Lower lobe of right lung (tissue), 2 donors: ENCODE data around the gene PRMT1. TPM values are rescaled to one million over a fixed set of nuclear protein-coding genes. Genes with fewer than 3 reads are reported as not detected.

Experiments used
- ATAC-seq, 2 donors: fragments of 200-7000 bp; cut with Tn5 transposase; one replicate each; pipeline ENCODE4 v1.9.1; 2020 to 2022; ENCODE audit warnings: mild to moderate bottlenecking in 2 of 2, moderate library complexity in 2 of 2
- DNase-seq: peaks from one replicate; pipeline ENCODE4 v3.0.0-alpha.2; 2020
- H3K27ac ChIP-seq: fragments of 200-600 bp; one replicate; pipeline ENCODE4 v1.8.0; 2022
- H3K27me3 ChIP-seq: fragments of 200-600 bp; one replicate; pipeline ENCODE4 v1.8.0; 2022; ENCODE audit warnings: low read depth
- H3K36me3 ChIP-seq: fragments of 200-600 bp; one replicate; pipeline ENCODE4 v1.8.0; 2022; ENCODE audit warnings: mild to moderate bottlenecking
- H3K4me1 ChIP-seq: fragments of 200-600 bp; one replicate; pipeline ENCODE4 v1.8.0; 2022
- H3K4me3 ChIP-seq: fragments of 200-600 bp; one replicate; pipeline ENCODE4 v1.8.0; 2022; ENCODE audit warnings: mild to moderate bottlenecking
- H3K9me3 ChIP-seq: fragments of 200-600 bp; one replicate; pipeline ENCODE4 v1.8.0; 2022
- intact Hi-C: fragments of 100-400 bp; cut with DNase I; formaldehyde crosslinking; loops from one replicate; pipeline ENCODE4 v1.11.0; 2022
- total RNA-seq: library from RNA; stranded (reverse); fragmentation: NEBNext Ultra II Directional; extraction: Animal tissue kit (Norgen Biotek cat#: 25700); gene quantifications from one replicate; pipeline ENCODE4 v1.2.1, GENCODE V29; 2021
- TF ChIP-seq, protein P1 (sequence below): fragments of 200-600 bp; IDR thresholded peaks from one replicate; pipeline ENCODE4 v1.8.0; 2022; ENCODE audit warnings: antibody characterized with exemption, mild to moderate bottlenecking
- donor health status: DM: no; HTN: yes; CAD: no; lungs with severe emphysema.

The PRMT1 gene
- total RNA-seq, 1 donor from 2014 or later: 88.3 TPM

DNA sequence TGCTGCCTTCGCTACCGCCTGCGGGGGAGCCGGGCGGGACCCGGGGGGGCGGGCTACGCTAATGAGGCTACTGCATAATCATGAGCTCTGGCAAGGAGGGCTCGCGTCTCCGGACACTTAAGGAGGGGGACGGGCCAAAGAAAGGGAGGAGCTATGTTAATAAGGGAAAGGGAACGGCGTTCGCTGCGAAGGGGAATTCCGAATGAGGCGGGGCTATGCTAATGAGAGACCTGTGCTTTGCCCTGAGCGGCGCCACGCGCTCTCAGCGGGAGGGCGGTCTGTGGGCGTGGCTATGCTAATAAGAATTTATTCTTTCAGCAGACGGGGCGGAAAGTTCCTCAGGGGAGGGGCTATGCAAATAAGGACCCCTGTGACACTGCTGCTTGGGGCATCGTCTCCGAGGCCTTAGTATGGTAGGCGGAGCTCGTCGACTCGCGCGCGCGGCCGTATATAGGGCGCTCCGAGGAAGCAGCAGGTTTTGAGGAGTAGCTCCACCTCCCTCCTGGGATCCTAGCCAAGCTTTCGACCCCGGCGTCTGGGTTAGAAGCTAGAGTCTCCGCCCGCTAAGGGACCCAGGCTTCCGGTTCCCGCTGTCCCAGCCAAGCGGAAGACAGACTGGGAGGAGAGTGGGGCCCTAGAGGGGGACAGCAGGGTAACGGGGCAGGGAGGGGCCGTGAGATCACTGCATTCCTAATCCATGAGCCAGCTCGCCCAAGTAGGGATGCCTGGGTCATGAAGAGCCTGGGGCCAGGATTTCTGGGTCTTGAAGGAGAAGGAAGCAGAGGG, 36.8 kb upstream of the PRMT1 start, which contains the start of gene RRAS:
RRAS (minus strand) TSS at position 31 of the 786 bp plus-strand sequence. CDS start 45 bp downstream, outside the sequence.
- Histone ChIP-seq H3K4me3 (peak within 1 kb of the TSS; percentile 94), H3K27ac (peak within 1 kb of the TSS; percentile 99), H3K36me3 (peaks cover 17% of the 10 kb centered on the region), H3K27me3 (no peaks in the 10 kb centered on the region), H3K4me1 (peaks cover 62% of the 10 kb centered on the region), H3K9me3 (no peaks in the 10 kb centered on the region)
- TF ChIP-seq, protein P1, sequence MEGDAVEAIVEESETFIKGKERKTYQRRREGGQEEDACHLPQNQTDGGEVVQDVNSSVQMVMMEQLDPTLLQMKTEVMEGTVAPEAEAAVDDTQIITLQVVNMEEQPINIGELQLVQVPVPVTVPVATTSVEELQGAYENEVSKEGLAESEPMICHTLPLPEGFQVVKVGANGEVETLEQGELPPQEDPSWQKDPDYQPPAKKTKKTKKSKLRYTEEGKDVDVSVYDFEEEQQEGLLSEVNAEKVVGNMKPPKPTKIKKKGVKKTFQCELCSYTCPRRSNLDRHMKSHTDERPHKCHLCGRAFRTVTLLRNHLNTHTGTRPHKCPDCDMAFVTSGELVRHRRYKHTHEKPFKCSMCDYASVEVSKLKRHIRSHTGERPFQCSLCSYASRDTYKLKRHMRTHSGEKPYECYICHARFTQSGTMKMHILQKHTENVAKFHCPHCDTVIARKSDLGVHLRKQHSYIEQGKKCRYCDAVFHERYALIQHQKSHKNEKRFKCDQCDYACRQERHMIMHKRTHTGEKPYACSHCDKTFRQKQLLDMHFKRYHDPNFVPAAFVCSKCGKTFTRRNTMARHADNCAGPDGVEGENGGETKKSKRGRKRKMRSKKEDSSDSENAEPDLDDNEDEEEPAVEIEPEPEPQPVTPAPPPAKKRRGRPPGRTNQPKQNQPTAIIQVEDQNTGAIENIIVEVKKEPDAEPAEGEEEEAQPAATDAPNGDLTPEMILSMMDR: no peak
- ATAC-seq: peak; percentile 79 to 86
- DNase-seq: peak; percentile 100
- intact Hi-C loops: no loop called here

DNA sequence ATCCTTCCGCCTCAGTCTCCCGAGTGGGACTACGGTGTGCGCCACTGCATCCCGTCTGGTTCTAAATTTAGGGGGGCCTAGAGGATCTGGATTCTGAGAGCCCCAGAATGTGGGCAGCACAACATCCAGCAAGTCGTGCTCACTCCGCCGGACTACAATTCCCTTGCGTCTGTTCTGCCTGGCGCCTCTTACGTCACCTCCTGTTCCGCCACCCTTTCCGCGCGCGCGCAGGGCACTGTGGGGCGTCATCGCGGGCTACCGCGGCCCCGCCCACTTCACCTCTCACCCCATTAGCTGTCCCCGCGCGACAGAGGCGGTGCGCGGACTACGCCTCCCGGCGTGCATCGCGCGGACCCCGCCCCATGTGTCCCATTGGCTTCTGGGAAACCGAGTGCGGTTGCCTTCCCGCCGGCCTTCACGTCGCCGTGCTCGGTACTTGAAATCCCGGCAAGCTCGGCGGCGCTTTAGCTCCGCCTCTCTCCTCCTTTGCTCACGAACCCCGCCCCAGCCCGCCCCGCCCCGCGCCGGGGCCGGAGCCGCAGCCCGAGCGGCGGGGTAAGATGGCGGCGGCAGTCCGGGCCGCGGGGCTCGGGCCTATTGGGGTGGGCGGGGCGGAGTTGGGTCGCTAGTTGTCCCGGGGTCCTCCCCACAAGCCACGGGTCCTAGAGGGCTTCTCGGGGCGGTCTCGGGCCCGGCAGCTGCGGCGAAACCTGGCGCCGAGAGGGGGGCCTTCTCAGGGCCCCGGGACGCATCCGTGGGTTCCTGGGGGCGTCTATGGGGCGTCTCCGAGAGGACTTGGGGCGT, 35.2 kb upstream of the PRMT1 start, which contains the start of gene SCAF1:
SCAF1 (plus strand) TSS at position 522 of the 804 bp plus-strand sequence. CDS start 2,818 bp downstream, outside the sequence.
- DNase-seq (peak; percentile 100), ATAC-seq (peak; percentile 84 to 92)
- Histone ChIP-seq H3K27ac (peak within 1 kb of the TSS; percentile 99), H3K9me3 (no peaks in the 10 kb centered on the region), H3K4me3 (peak within 1 kb of the TSS; percentile 94), H3K36me3 (peaks cover 19% of the 10 kb centered on the region), H3K4me1 (peaks cover 46% of the 10 kb centered on the region), H3K27me3 (no peaks in the 10 kb centered on the region)
- TF ChIP-seq, protein P1: no peak
- intact Hi-C loops: no loop called here

DNA sequence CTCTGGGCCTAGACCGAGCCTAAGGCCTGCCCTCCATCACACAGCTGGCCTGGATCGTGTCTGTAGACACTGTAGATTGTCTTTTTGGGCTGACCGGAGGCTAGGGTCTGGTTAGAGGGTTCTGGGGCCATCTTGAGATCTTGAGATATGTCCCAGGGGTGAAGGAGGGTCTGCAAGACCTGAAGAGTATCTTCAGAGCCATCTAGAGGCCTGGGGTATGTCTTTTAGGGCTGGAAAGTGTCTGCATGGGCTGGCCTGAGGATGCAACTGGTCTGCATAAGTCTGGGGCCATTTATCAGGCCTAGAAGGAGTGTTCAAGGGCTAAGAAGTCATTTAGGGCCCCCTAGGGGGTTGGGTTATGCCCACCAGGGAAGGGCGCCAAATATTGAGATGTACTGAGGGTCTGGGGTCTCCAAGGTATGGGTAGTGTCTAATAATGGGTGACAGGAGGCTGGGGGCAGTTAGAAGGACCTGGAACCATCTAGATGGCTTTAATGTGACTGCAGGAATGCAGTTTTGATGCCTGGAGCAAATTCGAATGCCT, 34.5 kb upstream of the PRMT1 start:
- intact Hi-C loops: no loop called here
- Histone ChIP-seq H3K27ac (peak overlapping the region; percentile 99), H3K9me3 (no peaks in the 10 kb centered on the region), H3K27me3 (no peaks in the 10 kb centered on the region), H3K4me3 (peak overlapping the region; percentile 94), H3K36me3 (peaks cover 26% of the 10 kb centered on the region), H3K4me1 (peaks cover 44% of the 10 kb centered on the region)
- DNase-seq: no peak
- TF ChIP-seq, protein P1: no peak
- ATAC-seq: no peak

DNA sequence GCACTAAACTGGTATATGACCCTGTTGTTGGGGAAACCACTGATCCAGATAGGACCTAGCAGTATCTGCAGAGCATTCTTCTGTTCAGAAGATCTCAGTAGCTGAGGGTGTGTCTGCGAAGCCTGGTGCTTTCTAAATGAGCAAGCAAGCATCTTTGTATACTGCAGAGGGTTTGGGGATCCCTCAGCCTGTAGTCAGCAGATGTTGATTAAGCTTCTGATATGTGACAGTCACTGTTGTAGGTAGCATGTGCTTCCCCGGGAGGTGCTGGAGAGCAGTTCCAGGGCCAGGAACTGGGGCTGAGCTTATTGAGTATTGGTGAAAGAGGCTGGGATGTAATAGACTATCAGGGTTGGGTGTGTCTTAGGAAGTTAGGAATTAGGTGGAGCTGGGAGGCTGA, 33.6 kb upstream of the PRMT1 start:
- H3K4me3 ChIP-seq: no peak overlapping the region
- no peak for ATAC-seq
- H3K36me3 ChIP-seq: peaks cover 35% of the 10 kb centered on the region
- TF ChIP-seq, protein P1: no peak
- H3K9me3 ChIP-seq: no peaks in the 10 kb centered on the region
- no peak overlapping the region for H3K27ac ChIP-seq
- DNase-seq: no peak
- peaks cover 40% of the 10 kb centered on the region for H3K4me1 ChIP-seq
- no peaks in the 10 kb centered on the region for H3K27me3 ChIP-seq
- intact Hi-C loops: no loop called here

DNA sequence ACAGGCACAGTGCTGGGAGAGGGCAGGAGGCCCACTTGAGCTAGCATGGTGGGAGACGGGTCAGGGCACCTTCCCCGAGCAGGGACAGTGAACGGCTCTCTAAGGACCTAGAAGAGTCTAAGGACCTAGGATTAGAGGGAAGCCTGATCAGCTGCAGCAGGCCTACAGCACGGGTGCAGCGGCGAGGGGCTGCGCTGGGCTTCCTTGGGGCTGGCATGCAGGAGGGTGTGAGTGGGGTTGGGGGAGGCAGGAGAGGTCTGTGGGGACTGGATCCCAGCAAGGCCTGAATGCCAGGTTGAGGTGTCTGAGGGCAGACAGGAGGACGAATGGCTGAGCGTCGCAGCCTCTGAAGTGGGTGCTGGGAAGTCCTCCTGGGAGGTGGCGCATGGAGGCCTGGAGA, 31.5 kb upstream of the PRMT1 start:
- DNase-seq (no peak), ATAC-seq (no peak)
- H3K9me3 ChIP-seq: no peaks in the 10 kb centered on the region
- no peak overlapping the region for H3K4me3 ChIP-seq
- H3K4me1 ChIP-seq: peaks cover 32% of the 10 kb centered on the region
- no peak overlapping the region for H3K27ac ChIP-seq
- TF ChIP-seq, protein P1: no peak
- peaks cover 56% of the 10 kb centered on the region for H3K36me3 ChIP-seq
- intact Hi-C loops: no loop called here
- H3K27me3 ChIP-seq: no peaks in the 10 kb centered on the region
